ENCODE data around the gene SNCAIP.

Gene SNCAIP

GRCh38 chr5:122369253-122369815 lies 57.3 kb downstream of the SNCAIP start:
- DNase-seq (ENCODE audit: low spot score) = no peak
- Histone ChIP-seq H3K79me1 (ENCODE audit: low read depth, low read length) (no peaks in the 10 kb centered on the region), H3K9ac (ENCODE audit: low read depth, low read length, poor library complexity) (no peak overlapping the region), H2BK15ac (ENCODE audit: low read length) (no peak overlapping the region), H3K27me3 (ENCODE audit: control insufficient read depth in 3 of 3, insufficient read depth in 3 of 3, low read depth in 1 of 3, low read length in 3 of 3) (no peaks in the 10 kb centered on the region), H2BK120ac (ENCODE audit: low read depth, low read length) (no peak overlapping the region), H4K8ac (ENCODE audit: low read depth, low read length) (no peak overlapping the region), H3K18ac (ENCODE audit: low read length) (no peak overlapping the region), H2AK5ac (ENCODE audit: low read depth, low read length) (no peak overlapping the region), H2BK12ac (ENCODE audit: low read length) (no peak overlapping the region), H3K14ac (ENCODE audit: low read length) (no peak overlapping the region), H4K91ac (ENCODE audit: low read depth, low read length, poor library complexity) (no peak overlapping the region), H3K4me2 (ENCODE audit: insufficient read depth, low read length, poor library complexity, severe bottlenecking) (no peak overlapping the region), H3K4ac (ENCODE audit: low read length) (no peak overlapping the region), H2AFZ (ENCODE audit: low read length) (no peak overlapping the region), H3K27ac (replicated peaks; ENCODE audit: low read length) (no peak overlapping the region), H3K4me1 (ENCODE audit: control insufficient read depth in 2 of 2, insufficient read depth in 1 of 2, low read depth in 1 of 2, low read length in 2 of 2) (peaks cover 0 to 2% of the 10 kb centered on the region in 2 donors), H3K23ac (ENCODE audit: low read depth, low read length, poor library complexity) (no peak overlapping the region), H3K36me3 (replicated peaks in 1 of 2; ENCODE audit: control insufficient read depth in 2 of 2, insufficient read depth in 2 of 2, low read length in 2 of 2) (no peaks in the 10 kb centered on the region), H3K9me3 (replicated peaks in 1 of 2; ENCODE audit: control insufficient read depth in 2 of 2, insufficient read depth in 1 of 2, low read depth in 1 of 2, low read length in 2 of 2) (no peaks in the 10 kb centered on the region), H2BK5ac (ENCODE audit: low read length) (no peak overlapping the region), H3K4me3 (ENCODE audit: low read length in 2 of 2) (no peak overlapping the region)
- WGBS, 2 donors (ENCODE audit: extremely low coverage in 2 of 2, insufficient read length in 2 of 2, insufficient replicate concordance in 1 of 2) = no CpG with 5 or more reads among the region's 4 CpGs

- H2AK5ac ChIP-seq (ENCODE audit: low read depth, low read length) = no peak overlapping the region
- H3K9me3 ChIP-seq (replicated peaks in 1 of 2; ENCODE audit: control insufficient read depth in 2 of 2, insufficient read depth in 1 of 2, low read depth in 1 of 2, low read length in 2 of 2) = no peaks in the 10 kb centered on the region
- no peak overlapping the region for H3K23ac ChIP-seq (ENCODE audit: low read depth, low read length, poor library complexity)
- H2BK12ac ChIP-seq (ENCODE audit: low read length) = no peak overlapping the region
- peaks cover 0 to 2% of the 10 kb centered on the region in 2 donors for H3K4me1 ChIP-seq (ENCODE audit: control insufficient read depth in 2 of 2, insufficient read depth in 1 of 2, low read depth in 1 of 2, low read length in 2 of 2)
- H2AFZ ChIP-seq (ENCODE audit: low read length) = no peak overlapping the region
- no peak overlapping the region for H2BK5ac ChIP-seq (ENCODE audit: low read length)
- no peak overlapping the region for H3K4me2 ChIP-seq (ENCODE audit: insufficient read depth, low read length, poor library complexity, severe bottlenecking)
- no peak for DNase-seq (ENCODE audit: low spot score)
- no peak overlapping the region for H2BK15ac ChIP-seq (ENCODE audit: low read length)
- WGBS, 2 donors (ENCODE audit: extremely low coverage in 2 of 2, insufficient read length in 2 of 2, insufficient replicate concordance in 1 of 2) = no CpG with 5 or more reads among the region's 2 CpGs
- H3K27ac ChIP-seq (replicated peaks; ENCODE audit: low read length) = no peak overlapping the region
- no peaks in the 10 kb centered on the region for H3K27me3 ChIP-seq (ENCODE audit: control insufficient read depth in 3 of 3, insufficient read depth in 3 of 3, low read depth in 1 of 3, low read length in 3 of 3)
- H4K91ac ChIP-seq (ENCODE audit: low read depth, low read length, poor library complexity) = no peak overlapping the region
- H3K4me3 ChIP-seq (ENCODE audit: low read length in 2 of 2) = no peak overlapping the region
- H2BK120ac ChIP-seq (ENCODE audit: low read depth, low read length) = no peak overlapping the region
- no peaks in the 10 kb centered on the region for H3K79me1 ChIP-seq (ENCODE audit: low read depth, low read length)
- H3K9ac ChIP-seq (ENCODE audit: low read depth, low read length, poor library complexity) = no peak overlapping the region
- H3K18ac ChIP-seq (ENCODE audit: low read length) = no peak overlapping the region
- H3K36me3 ChIP-seq (replicated peaks in 1 of 2; ENCODE audit: control insufficient read depth in 2 of 2, insufficient read depth in 2 of 2, low read length in 2 of 2) = no peaks in the 10 kb centered on the region
- H3K14ac ChIP-seq (ENCODE audit: low read length) = no peak overlapping the region
- no peak overlapping the region for H4K8ac ChIP-seq (ENCODE audit: low read depth, low read length)
- H3K4ac ChIP-seq (ENCODE audit: low read length) = no peak overlapping the region
These were observed 59.6 kb downstream of the SNCAIP start for GRCh38 chr5:122371511-122372151.

GRCh38 chr5:122374110-122374509 lies 62.1 kb downstream of the SNCAIP start:
- Histone ChIP-seq H3K79me1 (ENCODE audit: low read depth, low read length) (no peaks in the 10 kb centered on the region), H2AK5ac (ENCODE audit: low read depth, low read length) (no peak overlapping the region), H2BK15ac (ENCODE audit: low read length) (no peak overlapping the region), H4K91ac (ENCODE audit: low read depth, low read length, poor library complexity) (no peak overlapping the region), H2AFZ (ENCODE audit: low read length) (no peak overlapping the region), H2BK120ac (ENCODE audit: low read depth, low read length) (no peak overlapping the region), H2BK12ac (ENCODE audit: low read length) (no peak overlapping the region), H3K23ac (ENCODE audit: low read depth, low read length, poor library complexity) (no peak overlapping the region), H3K27me3 (ENCODE audit: control insufficient read depth in 3 of 3, insufficient read depth in 3 of 3, low read depth in 1 of 3, low read length in 3 of 3) (no peaks in the 10 kb centered on the region), H3K4me1 (ENCODE audit: control insufficient read depth in 2 of 2, insufficient read depth in 1 of 2, low read depth in 1 of 2, low read length in 2 of 2) (peaks cover 0 to 2% of the 10 kb centered on the region in 2 donors), H3K36me3 (replicated peaks in 1 of 2; ENCODE audit: control insufficient read depth in 2 of 2, insufficient read depth in 2 of 2, low read length in 2 of 2) (no peaks in the 10 kb centered on the region), H4K8ac (ENCODE audit: low read depth, low read length) (no peak overlapping the region), H3K27ac (replicated peaks; ENCODE audit: low read length) (no peak overlapping the region), H2BK5ac (ENCODE audit: low read length) (no peak overlapping the region), H3K18ac (ENCODE audit: low read length) (no peak overlapping the region), H3K4me2 (ENCODE audit: insufficient read depth, low read length, poor library complexity, severe bottlenecking) (no peak overlapping the region), H3K4ac (ENCODE audit: low read length) (no peak overlapping the region), H3K14ac (ENCODE audit: low read length) (no peak overlapping the region), H3K4me3 (ENCODE audit: low read length in 2 of 2) (no peak overlapping the region), H3K9me3 (replicated peaks in 1 of 2; ENCODE audit: control insufficient read depth in 2 of 2, insufficient read depth in 1 of 2, low read depth in 1 of 2, low read length in 2 of 2) (no peaks in the 10 kb centered on the region), H3K9ac (ENCODE audit: low read depth, low read length, poor library complexity) (no peak overlapping the region)
- no peak for DNase-seq (ENCODE audit: low spot score)

GRCh38 chr5:122375801-122376200 lies 63.8 kb downstream of the SNCAIP start:
- Histone ChIP-seq H2AK5ac (ENCODE audit: low read depth, low read length) (no peak overlapping the region), H2BK15ac (ENCODE audit: low read length) (no peak overlapping the region), H3K36me3 (replicated peaks in 1 of 2; ENCODE audit: control insufficient read depth in 2 of 2, insufficient read depth in 2 of 2, low read length in 2 of 2) (no peaks in the 10 kb centered on the region), H3K23ac (ENCODE audit: low read depth, low read length, poor library complexity) (no peak overlapping the region), H3K79me1 (ENCODE audit: low read depth, low read length) (no peaks in the 10 kb centered on the region), H3K9me3 (replicated peaks in 1 of 2; ENCODE audit: control insufficient read depth in 2 of 2, insufficient read depth in 1 of 2, low read depth in 1 of 2, low read length in 2 of 2) (no peaks in the 10 kb centered on the region), H3K27me3 (ENCODE audit: control insufficient read depth in 3 of 3, insufficient read depth in 3 of 3, low read depth in 1 of 3, low read length in 3 of 3) (no peaks in the 10 kb centered on the region), H2BK5ac (ENCODE audit: low read length) (no peak overlapping the region), H3K4me3 (ENCODE audit: low read length in 2 of 2) (no peak overlapping the region), H3K27ac (replicated peaks; ENCODE audit: low read length) (no peak overlapping the region), H2AFZ (ENCODE audit: low read length) (no peak overlapping the region), H3K4me2 (ENCODE audit: insufficient read depth, low read length, poor library complexity, severe bottlenecking) (no peak overlapping the region), H3K4me1 (ENCODE audit: control insufficient read depth in 2 of 2, insufficient read depth in 1 of 2, low read depth in 1 of 2, low read length in 2 of 2) (no peaks in the 10 kb centered on the region), H3K14ac (ENCODE audit: low read length) (no peak overlapping the region), H2BK12ac (ENCODE audit: low read length) (no peak overlapping the region), H3K4ac (ENCODE audit: low read length) (no peak overlapping the region), H4K91ac (ENCODE audit: low read depth, low read length, poor library complexity) (no peak overlapping the region), H2BK120ac (ENCODE audit: low read depth, low read length) (no peak overlapping the region), H3K18ac (ENCODE audit: low read length) (no peak overlapping the region), H4K8ac (ENCODE audit: low read depth, low read length) (no peak overlapping the region), H3K9ac (ENCODE audit: low read depth, low read length, poor library complexity) (no peak overlapping the region)
- no CpG with 5 or more reads among the region's 2 CpGs for WGBS, 2 donors (ENCODE audit: extremely low coverage in 2 of 2, insufficient read length in 2 of 2, insufficient replicate concordance in 1 of 2)
- no peak for DNase-seq (ENCODE audit: low spot score)
